Lower leg skin (tissue), 3 donors: ENCODE data around the gene SDK2.

ENCODE experiments used
- CTCF ChIP-seq, 3 donors: fragments of 450-650 bp; IDR thresholded peaks; one replicate each; pipeline ENCODE4 v1.5.1; 2016; ENCODE audit warnings: antibody characterized with exemption in 3 of 3, mild to moderate bottlenecking in 3 of 3, moderate library complexity in 2 of 3
- POLR2A ChIP-seq, 2 donors: fragments of 450-650 bp; IDR thresholded peaks; one replicate each; pipeline ENCODE4 v1.6.1; 2016 to 2017; ENCODE audit warnings: antibody characterized with exemption in 2 of 2, mild to moderate bottlenecking in 1 of 2, moderate library complexity in 1 of 2

- TF ChIP-seq CTCF (IDR thresholded peaks at IDR 0.05) (no peak), POLR2A (IDR thresholded peaks at IDR 0.05) (no peak)
These were observed 162.6 kb downstream of the SDK2 start for GRCh38 chr17:73481676-73482075.
